GM21737 (cell line): ENCODE measurements around the gene TMTC4.
A peak's percentile ranks its signal among the peaks of the same experiment; 100 is the strongest.
"Not testable (repeated sequence)": the region's sequence is repeated elsewhere in the genome, so short reads cannot be mapped to it uniquely, and the experiment has no call there.

ENCODE experiments used
- ATAC-seq: cut with Tn5 transposase; IDR thresholded peaks from one replicate; pipeline ENCODE4 v1.9.1; 2021; ENCODE audit warnings: mild to moderate bottlenecking, moderate library complexity; ENCODE audit not compliant: unreplicated experiment

The TMTC4 gene

GRCh38 chr13:100633461-100633860 lies 41.1 kb downstream of the TMTC4 start:
- ATAC-seq = no peak

- no peak for ATAC-seq
Measured at GRCh38 chr13:100630555-100630954, 44.0 kb downstream of the TMTC4 start.

- ATAC-seq = no peak
Measured at GRCh38 chr13:100627120-100627519, 47.5 kb downstream of the TMTC4 start.

- ATAC-seq = no peak
Measured at GRCh38 chr13:100625447-100625846, 49.1 kb downstream of the TMTC4 start.

GRCh38 chr13:100620792-100621191 lies 53.8 kb downstream of the TMTC4 start:
- no peak for ATAC-seq

GRCh38 chr13:100619940-100620339 lies 54.7 kb downstream of the TMTC4 start:
- ATAC-seq = no peak

GRCh38 chr13:100618897-100619296 lies 55.7 kb downstream of the TMTC4 start:
- ATAC-seq = not testable (repeated sequence)

- no peak for ATAC-seq
Measured at GRCh38 chr13:100613031-100613430, 61.6 kb downstream of the TMTC4 start.

- ATAC-seq = no peak
Measured at GRCh38 chr13:100611678-100612492, 62.7 kb downstream of the TMTC4 start.

GRCh38 chr13:100610391-100611347 lies 63.9 kb downstream of the TMTC4 start:
- ATAC-seq = no peak

- peak; percentile 88 for ATAC-seq
Measured at GRCh38 chr13:100608906-100609305, 65.7 kb downstream of the TMTC4 start.

- ATAC-seq = no peak
Measured at GRCh38 chr13:100608489-100608888, 66.1 kb downstream of the TMTC4 start.

GRCh38 chr13:100604918-100605710 lies 69.5 kb downstream of the TMTC4 start:
- no peak for ATAC-seq

- no peak for ATAC-seq
Measured at GRCh38 chr13:100602493-100603111, 72.0 kb downstream of the TMTC4 start.

- ATAC-seq = no peak
Measured at GRCh38 chr13:100601716-100602115, 72.9 kb downstream of the TMTC4 start.

- no peak for ATAC-seq
Measured at GRCh38 chr13:100600915-100601314, 73.7 kb downstream of the TMTC4 start.

- no peak for ATAC-seq
Measured at GRCh38 chr13:100600461-100600860, 74.1 kb downstream of the TMTC4 start.

- ATAC-seq = no peak
Measured at GRCh38 chr13:100597253-100597652, 77.3 kb downstream of the TMTC4 start.

GRCh38 chr13:100596516-100596915 lies 78.1 kb downstream of the TMTC4 start:
- ATAC-seq = no peak

GRCh38 chr13:100594731-100595130 lies 79.9 kb downstream of the TMTC4 start:
- no peak for ATAC-seq
